OCI-LY7 (cell line): ENCODE results near the gene SUFU.

Experiments used
- EZH2phosphoT487 ChIP-seq: fragments of 200-600 bp; sonication (generic); IDR thresholded peaks from 2 replicates; pipeline ENCODE4 v1.6.1; 2018; ENCODE audit warnings: low read depth, borderline replicate concordance, mild to moderate bottlenecking, mixed run types, antibody characterized with exemption, low read length, moderate library complexity, mixed read lengths
- TF ChIP-seq, protein P1 (sequence below): fragments of 200-600 bp; sonication (generic); conservative IDR thresholded peaks from 2 replicates; pipeline ENCODE4 v1.5.1; 2014; ENCODE audit warnings: mild to moderate bottlenecking, antibody characterized with exemption, low read length, moderate library complexity, mixed read lengths

DNA sequence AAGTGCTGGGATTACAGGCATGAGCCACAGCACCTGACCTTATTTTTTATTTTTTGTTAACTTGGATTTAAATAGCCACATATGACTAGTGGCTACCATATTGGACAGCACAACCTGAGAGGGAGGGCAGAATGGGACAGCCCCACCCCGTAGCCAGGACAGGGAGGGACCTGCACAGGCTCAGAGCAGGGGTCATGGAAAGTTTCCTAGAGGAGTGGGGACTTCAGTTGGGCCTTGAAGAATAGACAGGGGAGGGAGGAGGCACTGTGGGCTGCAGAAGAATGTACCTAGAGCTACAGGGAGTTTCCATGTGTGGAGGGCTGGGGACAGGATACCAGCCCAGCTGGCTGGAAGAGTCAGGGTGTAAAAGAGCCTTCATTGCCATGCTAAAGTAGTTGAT, 149.3 kb downstream of the SUFU start:
- TF ChIP-seq, protein P1, sequence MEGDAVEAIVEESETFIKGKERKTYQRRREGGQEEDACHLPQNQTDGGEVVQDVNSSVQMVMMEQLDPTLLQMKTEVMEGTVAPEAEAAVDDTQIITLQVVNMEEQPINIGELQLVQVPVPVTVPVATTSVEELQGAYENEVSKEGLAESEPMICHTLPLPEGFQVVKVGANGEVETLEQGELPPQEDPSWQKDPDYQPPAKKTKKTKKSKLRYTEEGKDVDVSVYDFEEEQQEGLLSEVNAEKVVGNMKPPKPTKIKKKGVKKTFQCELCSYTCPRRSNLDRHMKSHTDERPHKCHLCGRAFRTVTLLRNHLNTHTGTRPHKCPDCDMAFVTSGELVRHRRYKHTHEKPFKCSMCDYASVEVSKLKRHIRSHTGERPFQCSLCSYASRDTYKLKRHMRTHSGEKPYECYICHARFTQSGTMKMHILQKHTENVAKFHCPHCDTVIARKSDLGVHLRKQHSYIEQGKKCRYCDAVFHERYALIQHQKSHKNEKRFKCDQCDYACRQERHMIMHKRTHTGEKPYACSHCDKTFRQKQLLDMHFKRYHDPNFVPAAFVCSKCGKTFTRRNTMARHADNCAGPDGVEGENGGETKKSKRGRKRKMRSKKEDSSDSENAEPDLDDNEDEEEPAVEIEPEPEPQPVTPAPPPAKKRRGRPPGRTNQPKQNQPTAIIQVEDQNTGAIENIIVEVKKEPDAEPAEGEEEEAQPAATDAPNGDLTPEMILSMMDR = no peak
- no peak for TF ChIP-seq EZH2phosphoT487
